GM19043 (cell line): ENCODE data around the gene HTT.
"Not testable (repeated sequence)": the region's sequence is repeated elsewhere in the genome, so short reads cannot be mapped to it uniquely, and the experiment has no call there.

Source experiments
- ATAC-seq: cut with Tn5 transposase; IDR thresholded peaks from one replicate; pipeline ENCODE4 v1.9.1; 2021; ENCODE audit warnings: low read depth; ENCODE audit not compliant: unreplicated experiment

HTT gene

DNA sequence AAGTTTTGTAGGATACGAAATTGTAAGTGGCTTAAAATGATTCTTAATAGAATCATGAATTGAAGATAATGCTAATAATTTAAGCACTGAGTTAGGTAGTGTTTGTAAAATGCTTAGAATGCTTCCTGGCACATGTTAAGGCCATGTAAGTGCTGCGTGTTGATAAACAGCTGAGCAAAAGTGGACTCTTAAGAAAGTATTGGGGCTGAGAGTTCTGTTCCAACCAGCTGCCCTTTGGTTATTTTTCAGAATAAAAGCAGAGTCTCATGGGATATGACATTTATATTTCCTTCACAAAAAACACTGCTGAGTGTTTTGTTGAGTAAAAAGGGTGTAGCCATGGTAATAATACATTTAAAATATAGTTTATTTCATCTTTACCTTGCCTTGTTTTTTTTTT lies 42.5 kb downstream of the HTT start:
- ATAC-seq, result no peak

DNA sequence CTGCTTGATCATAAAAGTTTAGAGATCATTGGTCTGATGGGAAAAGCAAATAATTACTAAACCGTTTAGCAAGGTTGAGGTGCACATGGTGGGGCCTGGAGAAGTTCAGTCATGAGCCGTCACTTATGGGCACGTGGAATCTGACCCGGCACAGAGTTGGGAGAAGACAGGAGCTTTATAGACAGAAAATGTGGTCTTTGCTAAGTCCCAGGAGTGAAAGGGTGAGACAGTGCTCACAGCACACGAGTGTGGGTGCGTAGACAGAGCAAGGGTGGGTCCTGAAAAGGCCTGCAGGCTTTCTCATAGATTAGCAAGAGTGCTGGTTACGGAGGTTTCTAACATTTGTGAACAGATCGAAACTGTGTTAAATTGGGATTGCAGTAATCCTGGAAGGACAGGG lies 43.8 kb downstream of the HTT start:
- no peak for ATAC-seq

DNA sequence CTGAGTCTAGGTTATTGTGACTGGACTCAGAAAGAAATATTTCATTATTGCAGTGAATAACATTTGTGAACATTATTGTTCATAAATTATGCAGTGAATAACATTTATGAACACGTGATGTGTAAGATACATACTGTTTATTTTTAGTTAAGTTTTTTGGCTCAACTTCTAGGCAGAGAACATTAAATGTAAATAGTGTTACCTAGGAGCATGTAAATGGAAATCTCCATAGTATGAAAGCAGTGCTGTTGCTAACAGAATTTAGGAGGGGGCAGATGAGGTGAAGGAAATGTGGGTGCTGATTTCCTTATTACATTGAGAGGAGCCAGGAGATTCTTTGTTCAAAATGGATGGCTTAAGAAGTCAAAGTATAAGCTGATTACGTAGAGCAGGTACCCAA lies 45.0 kb downstream of the HTT start:
- ATAC-seq, result no peak

DNA sequence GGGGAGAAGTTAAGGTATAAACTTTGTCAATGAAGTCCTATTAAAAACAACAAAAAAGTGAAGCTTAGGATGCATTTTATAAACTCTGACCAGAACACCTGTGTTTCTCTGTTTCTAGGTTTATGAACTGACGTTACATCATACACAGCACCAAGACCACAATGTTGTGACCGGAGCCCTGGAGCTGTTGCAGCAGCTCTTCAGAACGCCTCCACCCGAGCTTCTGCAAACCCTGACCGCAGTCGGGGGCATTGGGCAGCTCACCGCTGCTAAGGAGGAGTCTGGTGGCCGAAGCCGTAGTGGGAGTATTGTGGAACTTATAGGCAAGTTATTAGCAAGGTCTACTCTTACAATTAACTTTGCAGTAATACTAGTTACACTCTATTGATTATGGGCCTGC lies 46.6 kb downstream of the HTT start:
- no peak for ATAC-seq

DNA sequence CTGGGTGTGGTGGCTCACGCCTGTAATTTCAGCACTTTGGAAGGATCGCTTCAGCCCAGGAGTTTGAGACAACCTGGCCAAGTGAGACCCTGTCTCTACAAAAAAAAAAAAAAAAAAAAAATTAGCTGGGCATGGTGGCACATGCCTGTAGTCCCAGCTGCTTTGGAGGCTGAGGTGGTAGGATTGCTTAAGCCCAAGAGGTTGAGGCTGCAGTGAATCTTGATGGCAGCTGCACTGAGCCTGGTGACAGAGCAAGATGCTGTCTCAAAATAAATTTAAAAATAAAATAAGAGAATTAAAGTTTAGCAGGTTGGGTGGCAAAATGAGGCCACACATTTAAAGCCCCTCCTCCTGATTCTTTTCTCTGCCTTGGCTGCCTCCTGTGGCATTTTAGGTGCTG lies 47.1 kb downstream of the HTT start:
- ATAC-seq, result no peak

DNA sequence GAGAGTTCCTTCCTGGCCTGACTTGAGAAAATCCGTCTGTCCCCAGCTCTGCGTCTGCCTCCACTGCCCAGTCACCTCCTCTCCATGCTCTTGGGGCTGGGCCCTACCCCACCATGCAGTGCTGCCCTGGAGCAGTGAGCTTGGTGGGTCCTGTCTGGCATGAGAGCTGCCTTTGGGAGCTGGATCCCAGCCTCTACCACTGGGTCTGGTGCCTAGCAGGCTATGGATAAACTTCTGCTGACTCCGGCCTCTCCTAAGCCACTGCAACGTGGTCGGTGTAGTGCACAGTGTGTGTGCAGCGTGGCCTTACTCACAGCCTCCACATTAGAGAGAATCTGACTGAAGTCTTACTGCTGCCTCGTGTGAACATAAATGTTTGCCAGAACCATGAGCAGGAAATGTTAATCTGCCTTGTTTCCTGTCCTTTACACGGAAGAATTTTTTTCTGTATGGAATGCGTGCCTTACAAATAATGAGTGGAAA lies 47.6 kb downstream of the HTT start:
- ATAC-seq, result no peak

DNA sequence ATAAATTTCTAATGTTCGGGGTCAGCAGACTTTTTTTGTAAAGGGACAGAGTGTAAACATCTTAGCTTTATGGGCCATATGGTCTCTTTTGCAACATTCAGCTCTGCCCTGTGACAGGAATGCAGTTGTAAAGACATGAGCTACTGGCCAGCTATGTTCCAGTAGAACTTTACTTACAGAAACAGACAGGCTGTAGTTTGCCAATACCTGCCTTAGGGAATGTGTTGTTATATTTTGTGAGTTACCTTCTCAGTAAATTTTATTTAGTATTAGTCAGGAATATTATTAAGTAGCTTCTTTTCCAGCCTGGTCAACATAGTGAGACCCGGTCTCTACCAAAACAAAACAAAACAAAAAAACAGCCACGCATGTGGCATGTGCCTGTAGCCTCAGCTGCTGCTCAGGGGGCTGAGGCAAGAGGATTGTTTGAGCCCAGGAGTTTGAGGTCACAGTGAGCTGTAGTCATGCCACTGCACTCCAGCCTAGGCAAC lies 48.7 kb downstream of the HTT start:
- no peak for ATAC-seq

DNA sequence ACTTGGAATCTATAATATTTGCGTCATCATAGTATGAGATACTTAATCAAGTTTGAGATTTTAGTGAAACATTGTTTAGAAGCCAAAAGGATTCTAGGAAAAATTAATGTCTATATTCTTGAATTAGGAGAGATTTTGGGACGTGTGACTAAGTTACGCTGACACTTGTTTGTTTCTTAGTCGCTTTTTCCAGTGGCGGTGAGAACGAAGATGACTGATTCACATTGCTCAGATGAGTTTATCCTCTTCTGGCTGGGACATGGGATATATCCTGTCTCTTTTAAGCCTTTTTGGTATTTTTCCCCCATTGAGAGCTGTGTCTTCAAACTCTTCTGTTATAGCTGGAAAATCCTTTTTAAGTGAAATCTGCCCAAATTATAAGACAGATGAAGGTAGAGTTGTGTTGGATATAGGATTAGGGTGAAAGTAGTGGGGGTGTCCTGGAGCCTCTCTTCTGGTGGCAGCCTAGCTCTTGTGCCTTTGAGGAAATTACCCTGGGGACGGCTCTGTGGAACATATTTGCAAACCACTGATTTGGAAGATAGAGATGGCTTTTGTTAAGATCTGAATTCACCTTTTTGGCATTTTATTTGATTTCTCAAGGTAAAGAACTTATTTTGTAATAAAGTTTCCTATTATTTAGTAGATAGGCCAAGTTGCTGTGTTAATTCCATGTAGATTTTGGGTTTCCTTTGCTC lies 49.7 kb downstream of the HTT start:
- no peak for ATAC-seq

DNA sequence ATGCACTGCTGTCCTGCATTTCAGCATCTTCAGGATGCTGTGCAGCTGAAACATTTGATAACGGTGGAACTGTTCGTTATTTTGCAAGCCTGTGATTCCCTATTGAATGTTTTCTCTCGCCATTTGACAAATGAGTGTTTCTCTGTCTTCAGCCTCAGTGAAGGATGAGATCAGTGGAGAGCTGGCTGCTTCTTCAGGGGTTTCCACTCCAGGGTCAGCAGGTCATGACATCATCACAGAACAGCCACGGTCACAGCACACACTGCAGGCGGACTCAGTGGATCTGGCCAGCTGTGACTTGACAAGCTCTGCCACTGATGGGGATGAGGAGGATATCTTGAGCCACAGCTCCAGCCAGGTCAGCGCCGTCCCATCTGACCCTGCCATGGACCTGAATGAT lies 52.6 kb downstream of the HTT start:
- no peak for ATAC-seq

DNA sequence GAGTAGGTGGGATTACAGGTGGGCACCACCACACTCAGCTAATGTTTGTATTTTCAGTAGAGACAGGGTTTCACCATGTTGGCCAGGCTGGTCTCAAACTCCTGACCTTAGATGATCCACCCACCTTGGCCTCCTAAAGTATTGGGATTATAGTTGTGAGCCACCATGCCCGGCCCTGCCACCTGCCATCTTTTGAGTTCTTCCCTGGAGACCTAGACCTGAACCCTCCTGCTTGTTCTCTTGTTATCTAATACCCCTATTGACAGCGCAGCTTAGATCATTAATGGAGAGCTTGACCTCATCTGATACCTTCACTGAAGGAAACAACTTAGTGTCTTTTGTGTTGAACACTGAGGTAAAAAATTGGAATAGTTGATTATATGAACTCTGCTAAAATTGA lies 53.6 kb downstream of the HTT start:
- ATAC-seq, result no peak

DNA sequence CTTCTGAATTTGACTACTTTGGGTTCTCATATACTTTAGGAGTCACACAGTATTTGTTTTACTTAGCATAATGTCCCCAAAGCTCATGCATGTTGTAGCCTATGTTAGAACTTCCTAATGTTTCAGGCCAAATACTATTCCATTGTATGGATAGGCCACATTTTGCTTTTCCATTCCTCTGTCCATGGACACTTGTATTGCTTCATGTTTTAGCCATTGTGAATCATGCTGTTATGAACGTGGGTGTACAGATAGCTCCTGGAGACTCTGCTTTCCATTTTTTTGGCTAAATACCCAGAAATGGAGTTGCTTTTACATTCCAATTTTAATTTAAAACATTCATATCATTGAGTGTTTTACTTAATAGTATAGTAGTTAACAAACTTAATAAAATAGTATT lies 54.5 kb downstream of the HTT start:
- no peak for ATAC-seq

DNA sequence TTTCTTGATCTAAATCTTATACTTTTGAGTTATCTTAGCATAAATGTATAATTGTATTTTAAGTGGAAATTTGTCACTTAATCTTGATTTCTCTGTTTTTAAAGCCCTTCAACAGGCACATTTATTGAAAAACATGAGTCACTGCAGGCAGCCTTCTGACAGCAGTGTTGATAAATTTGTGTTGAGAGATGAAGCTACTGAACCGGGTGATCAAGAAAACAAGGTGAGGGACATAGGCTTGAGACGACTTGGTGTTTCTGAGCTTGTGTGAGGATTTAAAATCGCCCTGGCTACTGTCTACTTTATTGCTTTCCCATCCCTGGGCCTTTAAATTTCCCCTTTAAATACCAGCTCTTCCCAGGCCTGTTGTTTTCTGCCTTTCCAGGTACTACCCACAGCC lies 55.7 kb downstream of the HTT start:
- ATAC-seq, result no peak

DNA sequence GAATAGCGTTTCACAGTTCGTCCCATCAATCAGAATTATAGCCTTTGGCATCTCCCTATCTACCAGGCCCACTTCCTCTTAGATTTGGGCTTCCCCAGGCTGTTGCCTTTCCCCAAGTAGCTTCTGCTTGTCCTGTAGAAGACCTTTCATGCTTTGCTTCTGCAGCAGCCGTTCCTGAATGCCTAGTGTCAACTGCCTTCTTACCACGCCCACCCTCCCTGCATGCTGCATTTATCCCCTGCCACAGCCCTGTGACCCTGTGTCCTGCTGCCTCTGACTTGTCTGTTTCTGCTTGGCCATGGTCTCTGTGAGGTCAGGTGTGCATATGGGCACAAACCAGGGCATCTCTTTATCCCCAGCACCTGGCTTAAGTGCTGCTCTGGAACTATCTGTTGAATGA lies 56.3 kb downstream of the HTT start:
- ATAC-seq, result no peak

DNA sequence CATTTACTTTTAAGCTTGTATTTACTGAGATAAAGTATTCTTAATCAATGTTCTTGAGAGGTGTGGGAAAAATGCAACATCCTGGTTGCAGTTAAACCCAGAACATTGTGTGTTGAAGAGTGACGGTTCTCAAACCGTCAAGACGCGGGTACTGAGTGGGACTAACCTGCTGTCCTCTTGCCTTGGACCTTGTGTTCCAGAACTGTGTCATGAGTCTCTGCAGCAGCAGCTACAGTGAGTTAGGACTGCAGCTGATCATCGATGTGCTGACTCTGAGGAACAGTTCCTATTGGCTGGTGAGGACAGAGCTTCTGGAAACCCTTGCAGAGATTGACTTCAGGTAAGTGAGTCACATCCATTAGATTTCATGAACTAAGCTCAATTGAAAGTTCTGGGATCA lies 59.7 kb downstream of the HTT start:
- ATAC-seq, result no peak

DNA sequence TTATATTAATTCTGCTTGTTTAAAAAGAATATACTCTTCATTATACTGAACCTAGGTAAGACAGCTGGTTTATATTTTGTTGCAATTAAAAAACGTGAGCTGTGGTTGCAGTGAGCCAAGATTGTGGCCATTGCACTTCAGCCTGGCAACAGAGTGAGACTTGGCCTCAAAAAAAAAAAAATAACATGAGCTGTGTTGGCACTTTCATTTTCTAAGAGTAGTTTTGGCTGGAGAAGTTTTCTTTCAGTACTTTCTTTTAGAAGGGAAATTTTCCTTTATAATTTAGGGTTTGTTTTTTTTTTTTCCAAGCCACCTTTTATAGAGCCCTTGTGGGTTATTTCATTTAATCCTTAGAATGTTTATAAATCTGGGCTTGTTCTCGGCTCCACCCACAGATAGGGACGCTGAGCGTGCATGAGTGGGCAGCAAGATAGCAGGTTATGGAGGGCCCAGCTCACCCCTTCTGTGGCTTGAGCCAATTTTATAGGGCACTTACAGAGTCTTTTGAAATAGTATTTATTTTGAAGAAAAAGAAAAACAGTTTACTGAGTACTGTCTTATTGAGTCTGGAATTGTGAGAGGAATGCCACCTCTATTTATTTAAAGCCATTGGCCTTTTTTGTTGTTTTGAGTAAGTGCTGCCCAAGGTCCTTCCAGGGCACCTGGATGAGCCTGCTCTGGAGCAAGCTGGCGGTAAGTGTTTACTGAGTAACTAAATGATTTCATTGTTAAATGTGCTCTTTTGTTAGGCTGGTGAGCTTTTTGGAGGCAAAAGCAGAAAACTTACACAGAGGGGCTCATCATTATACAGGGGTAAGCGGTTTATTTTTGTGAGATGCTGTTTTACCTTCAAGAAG lies 60.9 kb downstream of the HTT start:
- no peak for ATAC-seq

DNA sequence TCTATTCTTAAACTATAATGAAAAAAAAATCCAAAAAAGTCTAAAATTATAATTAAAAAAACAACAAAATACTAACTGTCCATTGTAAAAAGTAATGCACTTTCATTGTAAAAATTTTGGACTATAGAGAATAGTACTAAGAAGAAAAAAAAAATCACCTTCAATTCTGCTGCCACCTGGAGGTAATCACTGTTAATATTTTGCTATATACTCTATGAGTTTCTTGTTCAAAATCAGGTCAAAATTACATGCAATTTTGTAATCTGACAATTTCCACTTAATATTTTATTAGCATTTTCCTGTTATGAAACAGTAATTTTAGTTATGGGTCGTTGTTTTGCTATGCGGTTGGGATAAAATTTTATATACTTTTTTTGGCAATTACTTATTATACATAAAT lies 62.0 kb downstream of the HTT start:
- ATAC-seq, result no peak

DNA sequence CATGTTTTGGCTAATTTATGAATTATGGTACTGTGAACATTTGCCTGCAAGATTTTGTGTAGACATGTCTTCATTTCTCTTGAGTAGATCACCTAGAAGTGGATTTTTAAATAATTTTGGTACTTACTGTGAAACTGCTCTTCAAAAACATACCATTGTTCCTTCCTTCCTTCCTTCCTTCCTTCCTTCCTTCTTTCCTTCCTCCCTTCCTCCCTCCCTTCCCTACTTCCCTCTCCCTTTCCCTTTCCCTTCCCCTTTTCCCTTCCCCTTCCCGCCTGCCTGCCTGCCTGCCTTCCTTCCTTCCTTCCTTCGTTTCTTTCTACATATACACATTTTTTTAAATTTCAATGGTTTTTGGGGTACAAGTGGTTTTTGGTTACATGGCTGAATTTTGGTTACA lies 63.4 kb downstream of the HTT start:
- ATAC-seq, result no peak

DNA sequence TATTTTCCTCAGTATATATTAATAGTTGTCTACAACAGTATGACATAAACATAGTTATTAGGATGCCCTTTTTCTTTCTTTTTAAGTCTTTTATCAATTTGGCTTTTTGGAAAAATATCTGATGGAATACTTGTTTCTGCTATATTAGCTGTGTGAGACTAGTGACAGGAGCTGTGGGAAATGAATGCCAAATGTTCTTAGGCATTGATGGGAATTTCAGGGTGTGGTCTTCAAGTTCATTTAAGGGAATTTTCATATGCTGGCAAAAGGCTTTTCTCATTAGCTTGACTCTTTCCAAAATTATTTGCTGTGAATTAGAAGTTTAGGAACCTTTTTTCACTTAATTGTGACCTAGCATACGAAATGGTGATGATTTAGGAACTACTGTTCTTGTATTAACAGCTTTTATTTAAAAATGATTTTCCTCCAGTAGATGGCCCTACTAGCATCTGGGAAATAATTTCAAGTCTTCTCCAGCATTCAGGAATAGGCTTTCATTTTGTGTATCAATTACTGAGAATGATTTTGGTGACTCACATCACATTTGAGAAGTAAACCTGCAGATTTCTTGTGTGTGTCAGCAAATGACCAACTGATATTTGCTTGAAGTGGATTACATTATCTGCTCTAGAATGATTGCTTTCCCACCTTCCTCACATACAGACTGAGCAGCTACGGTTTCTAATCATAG lies 70.9 kb downstream of the HTT start:
- no peak for ATAC-seq

DNA sequence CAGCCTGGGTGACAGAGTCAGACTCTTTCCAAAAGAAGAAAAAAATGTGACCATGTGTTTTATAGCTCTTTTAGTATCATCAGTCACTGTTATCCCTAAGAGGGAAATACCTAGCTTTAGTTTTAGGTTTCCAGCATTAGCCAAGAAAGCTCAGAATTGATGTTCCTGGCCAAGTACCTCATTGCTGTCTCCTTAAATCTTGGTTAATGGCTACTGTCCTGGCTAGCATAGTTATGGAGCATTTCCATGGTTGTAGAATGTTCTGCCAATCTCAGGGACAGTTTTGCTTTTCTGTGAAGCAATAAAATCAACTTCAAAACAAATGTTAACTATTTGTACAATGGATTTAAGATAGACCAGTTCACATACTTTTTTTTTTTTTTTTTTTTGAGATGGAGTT lies 74.4 kb downstream of the HTT start:
- ATAC-seq, result no peak

DNA sequence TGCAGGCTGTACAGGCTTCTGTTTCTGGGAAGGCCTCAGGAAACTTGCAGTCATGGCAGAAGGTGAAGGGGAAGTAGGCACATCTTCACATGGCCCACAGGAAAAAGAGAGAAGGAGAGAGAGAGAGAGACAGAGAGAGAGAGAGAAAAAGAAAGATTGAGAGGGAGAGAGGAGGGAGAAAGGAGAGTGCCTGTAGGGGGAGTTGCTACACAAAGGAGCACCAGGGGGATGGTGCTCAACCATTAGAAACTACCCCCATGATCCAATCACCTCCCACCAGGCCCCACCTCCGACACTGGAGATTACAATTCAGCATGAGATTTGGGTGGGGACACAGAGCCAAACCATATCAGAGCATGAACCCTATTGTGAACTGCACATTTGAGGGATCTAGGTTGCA lies 76.8 kb downstream of the HTT start:
- ATAC-seq, result not testable (repeated sequence)

DNA sequence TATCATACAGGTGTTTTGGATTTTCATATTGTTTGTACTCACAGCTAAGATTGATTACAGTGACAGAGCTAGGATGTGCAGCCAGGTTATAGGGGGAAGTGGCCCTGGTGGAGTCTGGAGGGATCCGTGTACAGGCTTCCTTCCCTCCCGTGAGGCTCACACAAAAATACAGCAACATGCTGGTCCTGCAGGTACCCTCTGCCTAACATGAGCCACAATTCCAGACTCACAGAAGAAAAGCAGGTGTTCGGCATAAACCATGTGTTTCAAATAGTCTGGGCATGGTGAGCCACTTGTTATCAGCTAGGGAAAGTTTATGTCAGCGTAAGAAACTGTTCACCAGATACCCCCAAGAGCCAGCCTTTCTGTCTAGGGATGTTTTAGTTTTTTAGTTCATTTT lies 82.9 kb downstream of the HTT start:
- no peak for ATAC-seq
